ENCODE measurements around the gene MEGF8.

- no peak for TF ChIP-seq EZH2 (IDR thresholded peaks at IDR 0.05; ENCODE audit: borderline replicate concordance, low read depth, low read length, severe bottlenecking)
- peak; percentile 95 to 98 for TF ChIP-seq CTCF (IDR thresholded peaks at IDR 0.05; ENCODE audit: extremely low read depth in 1 of 2, insufficient read depth in 1 of 2, low read depth in 1 of 2, low read length in 2 of 2)
- TF ChIP-seq JUN (IDR thresholded peaks at IDR 0.05; ENCODE audit: borderline replicate concordance, insufficient read depth, insufficient read length, low read depth) = no peak
- TF ChIP-seq MAX (IDR thresholded peaks at IDR 0.05; ENCODE audit: insufficient read depth, insufficient read length) = no peak
Measured at GRCh38 chr19:42279902-42280814, 45.3 kb upstream of the MEGF8 start.

All from endothelial cell of umbilical vein (primary cell).